Lung microvascular endothelial cell (primary cell): ENCODE measurements around the gene VRK3. TPM values are rescaled to one million over a fixed set of nuclear protein-coding genes. Genes with fewer than 3 reads are reported as not detected.

Experiments used
- DNase-seq, 2 donors: peaks; one replicate each; pipeline versions ENCODE4 v3.0.0 to v3.0.0-alpha.2; 2010; ENCODE audit warnings: low read depth in 2 of 2
- total RNA-seq: library from RNA; depleted of rRNA; stranded (reverse); fragments of >200 nt; gene quantifications from 2 replicates; pipeline ENCODE4 v1.2.1, GENCODE V29; 2014

Gene VRK3
- total RNA-seq, 1 donor from 2014 or later: 18.3 TPM

- DNase-seq: no peak
These were observed 93.1 kb downstream of the VRK3 start for GRCh38 chr19:49932041-49932451.

DNA sequence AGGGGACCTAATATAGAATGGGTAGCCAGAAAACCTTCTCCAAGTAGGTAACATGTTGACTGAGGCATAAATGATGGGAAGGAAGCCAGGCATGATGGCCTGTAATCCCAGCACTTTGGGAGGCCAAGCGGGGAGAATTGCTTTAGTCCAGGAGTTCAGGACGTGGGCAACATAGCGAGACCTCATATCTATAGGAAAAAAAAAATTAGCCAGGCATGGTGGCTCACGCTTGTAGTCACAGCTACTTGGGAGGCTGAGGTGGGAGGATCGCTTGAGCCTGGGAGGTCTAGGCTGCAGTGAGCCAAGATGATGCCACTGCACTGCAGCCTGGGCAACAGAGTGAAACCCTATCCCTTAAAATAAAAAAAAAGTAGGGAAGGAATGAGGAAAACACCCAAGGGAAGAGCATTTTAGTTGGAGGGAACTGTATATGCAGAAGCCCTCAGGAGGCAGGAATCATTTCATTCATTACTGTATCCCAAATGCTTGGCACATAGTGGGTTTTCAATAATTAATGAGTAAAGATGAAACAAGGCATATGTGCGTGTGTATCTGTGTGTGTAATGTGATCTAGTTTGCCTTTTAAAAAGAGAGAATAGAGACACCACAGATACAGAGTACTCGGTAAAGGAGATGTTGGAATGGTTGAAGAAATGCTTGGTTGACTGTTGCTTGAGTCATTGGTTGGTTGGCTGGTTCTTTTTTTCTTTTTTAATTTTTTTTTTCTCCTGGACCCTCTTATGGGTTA is 93.7 kb downstream of the VRK3 start:
- DNase-seq: no peak

- peak; percentile 26 to 58 for DNase-seq
These were observed 94.6 kb downstream of the VRK3 start for GRCh38 chr19:49930483-49931011.

GRCh38 chr19:49929611-49930482 is 95.3 kb downstream of the VRK3 start:
- DNase-seq: peak; percentile 99 to 100

DNA sequence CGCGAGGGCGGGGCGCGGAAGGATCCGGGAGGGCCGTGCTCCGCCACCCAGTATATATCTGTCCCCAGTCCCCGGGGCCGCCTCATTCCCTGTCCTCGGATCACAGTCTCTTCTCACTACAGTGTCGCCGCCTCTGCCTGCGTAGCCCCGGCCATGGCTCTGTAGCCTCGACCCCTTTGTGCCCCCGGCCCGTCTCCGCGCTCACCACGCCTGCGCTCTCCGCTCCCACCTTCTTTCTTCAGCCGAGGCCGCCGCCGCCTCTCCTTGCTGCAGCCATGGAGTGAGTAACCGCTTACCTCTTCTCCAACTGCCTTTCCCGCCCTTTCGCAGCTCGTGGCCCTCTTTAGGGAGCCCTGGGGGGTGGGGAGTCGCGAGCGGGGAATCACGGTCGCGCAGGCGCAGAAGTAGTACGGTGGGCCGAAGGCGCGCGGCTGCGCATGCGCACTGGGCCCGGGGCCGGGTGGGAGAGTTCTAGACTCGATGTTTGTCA is 96.0 kb downstream of the VRK3 start, which contains the start of the genes ATF5 and NUP62:
TSS of gene ATF5 (plus strand) at position 85 of the 490 bp plus-strand sequence. CDS start 1,646 bp downstream, outside the sequence.
TSS of gene NUP62 (minus strand) at position 384 of the 490 bp plus-strand sequence. CDS start 19,697 bp downstream, outside the sequence.
- DNase-seq: peak; percentile 83 to 89

- DNase-seq: no peak
These were observed 97.5 kb downstream of the VRK3 start for GRCh38 chr19:49927526-49928264.

DNA sequence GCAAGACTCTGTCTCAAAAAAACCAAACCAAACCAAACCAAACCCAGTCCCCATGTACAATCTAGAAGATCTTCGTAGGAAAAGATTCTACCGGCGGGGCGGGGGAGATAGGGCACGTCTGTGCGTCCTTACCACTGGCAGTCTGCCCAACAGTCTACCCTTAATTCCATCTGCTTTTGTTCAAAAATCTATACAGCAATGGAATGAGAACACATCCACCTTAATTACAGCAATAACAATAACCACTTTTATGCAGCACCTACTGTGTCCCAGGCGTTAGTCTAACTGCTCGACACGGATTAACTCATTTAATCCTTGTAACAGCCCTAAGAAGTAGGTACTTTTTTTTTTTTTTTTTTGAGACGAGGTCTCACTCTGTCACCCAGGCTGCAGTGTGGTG is 98.7 kb downstream of the VRK3 start:
- DNase-seq: no peak

Other genes starting within 250 kb of the VRK3 start
- 11.6 and 14.3 TPM in 2 replicates for gene FUZ, start 212.1 kb downstream of the VRK3 start, total RNA-seq
- gene MED25, start 207.1 kb downstream of the VRK3 start, total RNA-seq: 7.6 and 9.9 TPM in 2 replicates
- gene PTOV1, start 174.2 kb downstream of the VRK3 start, total RNA-seq: 42.1 and 49.6 TPM in 2 replicates
- 25.5 and 27.4 TPM in 2 replicates for gene PNKP, start 157.8 kb downstream of the VRK3 start, total RNA-seq
- gene AKT1S1, start 148.0 kb downstream of the VRK3 start, total RNA-seq: 5.7 and 8.1 TPM in 2 replicates
- gene TBC1D17, start 147.7 kb downstream of the VRK3 start, total RNA-seq: 6.1 and 8.3 TPM in 2 replicates
- gene IL4I1, start 128.5 kb downstream of the VRK3 start, total RNA-seq: 0.40 and 1.7 TPM in 2 replicates
- gene ATF5, start 96.2 kb downstream of the VRK3 start, total RNA-seq: 2.4 and 3.4 TPM in 2 replicates
- gene NUP62, start 95.9 kb downstream of the VRK3 start, total RNA-seq: 14.4 and 18.1 TPM in 2 replicates
- not detected in 2 replicates for gene SIGLEC11, start 64.2 kb downstream of the VRK3 start, total RNA-seq
- gene ZNF473, start 633 bp upstream of the VRK3 start, total RNA-seq: 3.7 and 4.6 TPM in 2 replicates
- gene IZUMO2, start 137.9 kb upstream of the VRK3 start, total RNA-seq: not detected in 2 replicates
- gene MYH14, start 178.2 kb upstream of the VRK3 start, total RNA-seq: under 0.01 TPM in 2 replicates